GM12878 (cell line): ENCODE results near the gene CCDC149.

Source experiments
- CREM ChIP-seq: IDR thresholded peaks from 2 replicates; pipeline ENCODE4 v1.6.1; 2014; ENCODE audit warnings: antibody characterized with exemption, low read depth
- CTCF ChIP-seq, 3 experiments: IDR thresholded peaks in 2 of 3; conservative IDR thresholded peaks in 1 of 3; 2 replicates each; pipeline ENCODE4 v1.5.1; 2011; ENCODE audit warnings: low read depth in 3 of 3, low read length in 3 of 3, mild to moderate bottlenecking in 3 of 3, control low read depth in 2 of 3, moderate library complexity in 2 of 3, inconsistent platforms in 1 of 3, mixed read lengths in 1 of 3; ENCODE audit not compliant: control insufficient read depth in 2 of 3, insufficient read depth in 1 of 3; ENCODE audit errors: extremely low read depth in 1 of 3
- JUND ChIP-seq: IDR thresholded peaks from 2 replicates; pipeline ENCODE4 v1.6.1; 2012; ENCODE audit warnings: low read depth, mild to moderate bottlenecking, low read length, improper control_type of control experiment, moderate library complexity

GRCh38 chr4:24932515-24933225 is 19.8 kb upstream of the CCDC149 start:
- TF ChIP-seq JUND (no peak), CTCF (IDR thresholded peaks at IDR 0.05 in 2 of 3, conservative IDR thresholded peaks at IDR 0.05 in 1 of 3; ENCODE audit: control insufficient read depth in 2 of 3, extremely low read depth in 1 of 3, insufficient read depth in 1 of 3, low read depth in 3 of 3, low read length in 3 of 3) (no peak), CREM (no peak)
